Measurements from ENCODE around the gene DNAAF9. TPM values are rescaled to one million over a fixed set of nuclear protein-coding genes. Genes with fewer than 3 reads are reported as not detected.

The DNAAF9 gene
- total RNA-seq, 1 donor from 2014 or later = 10.6 TPM

GRCh38 chr20:3378138-3378537, 29.3 kb downstream of the DNAAF9 start:
- peak; percentile 11 for DNase-seq (ENCODE audit: low read depth)

GRCh38 chr20:3377644-3378043, 29.8 kb downstream of the DNAAF9 start:
- DNase-seq (ENCODE audit: low read depth) = no peak

DNA sequence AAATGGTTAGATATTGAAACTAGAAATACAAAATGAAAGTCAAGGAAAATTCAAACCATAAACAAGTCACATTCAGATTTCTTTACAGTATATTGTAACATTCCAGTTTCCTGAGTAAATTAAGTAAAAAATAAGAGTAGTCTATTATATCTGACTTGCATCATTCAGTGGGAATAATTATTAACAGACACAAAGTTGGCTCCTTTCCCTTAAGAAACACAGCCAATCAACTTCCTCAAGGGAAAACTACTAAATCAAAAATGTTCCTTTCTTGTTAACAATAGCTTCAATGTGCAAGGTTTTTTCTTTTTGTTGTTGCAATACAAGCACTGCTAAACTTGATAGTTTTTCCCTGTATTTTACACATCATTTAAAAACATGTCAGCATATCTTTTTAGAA, 33.2 kb downstream of the DNAAF9 start:
- DNase-seq (ENCODE audit: low read depth) = no peak

GRCh38 chr20:3371754-3372153, 35.7 kb downstream of the DNAAF9 start:
- DNase-seq (ENCODE audit: low read depth) = no peak

DNA sequence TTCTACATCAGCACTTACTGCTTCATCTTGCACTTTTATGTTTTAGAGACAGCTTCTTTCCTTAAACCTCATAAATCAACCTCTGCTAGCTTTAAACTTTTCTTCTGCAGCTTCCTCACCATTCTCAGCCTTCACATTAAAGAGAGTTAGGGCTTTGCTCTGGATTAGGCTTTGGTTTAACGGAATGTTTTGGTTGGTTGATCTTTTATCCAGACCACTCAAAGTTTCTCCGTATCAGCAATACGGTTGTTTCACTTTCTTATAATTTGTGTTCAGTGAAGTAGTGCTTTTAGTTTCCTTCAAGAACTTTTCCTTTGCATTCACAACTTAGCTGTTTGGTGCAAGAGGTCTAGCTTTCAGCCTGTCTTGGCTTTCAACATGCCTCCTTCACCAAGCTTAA, 40.4 kb downstream of the DNAAF9 start:
- no peak for DNase-seq (ENCODE audit: low read depth)

DNA sequence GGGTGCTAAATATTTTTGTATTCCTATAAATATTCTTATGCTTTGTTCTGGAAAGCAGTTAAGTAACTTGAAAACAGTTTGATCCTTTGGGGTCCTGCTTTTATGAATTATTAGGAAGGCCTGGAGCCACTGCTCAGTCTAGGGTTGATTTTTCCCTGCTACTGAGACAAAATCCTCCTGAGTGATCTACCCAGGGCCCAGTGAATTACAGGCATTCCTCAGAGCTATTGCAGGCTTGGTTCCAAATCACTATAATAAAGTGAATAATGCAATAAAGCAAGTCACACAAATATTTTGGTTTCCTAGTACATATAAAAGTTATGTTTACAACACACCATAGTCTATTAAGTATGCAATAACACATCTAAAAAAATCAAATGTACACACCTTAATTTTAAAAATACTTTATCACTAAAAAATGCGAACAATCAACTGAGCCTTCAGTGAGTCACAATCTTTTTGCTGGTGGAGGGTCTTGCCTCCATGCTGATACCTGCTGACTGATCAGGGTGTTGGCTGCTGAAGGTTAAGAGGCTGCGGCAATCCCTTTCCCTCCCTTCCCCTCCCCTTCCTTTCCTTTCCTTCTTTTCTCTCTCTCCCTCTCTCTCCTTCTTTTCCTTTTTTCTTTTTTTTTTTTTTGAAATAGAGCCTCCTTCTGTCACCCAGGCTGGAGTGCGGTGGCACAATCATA, 43.0 kb downstream of the DNAAF9 start:
- no peak for DNase-seq (ENCODE audit: low read depth)

- DNase-seq (ENCODE audit: low read depth) = no peak
These were observed 46.7 kb downstream of the DNAAF9 start for GRCh38 chr20:3360752-3361151.

DNA sequence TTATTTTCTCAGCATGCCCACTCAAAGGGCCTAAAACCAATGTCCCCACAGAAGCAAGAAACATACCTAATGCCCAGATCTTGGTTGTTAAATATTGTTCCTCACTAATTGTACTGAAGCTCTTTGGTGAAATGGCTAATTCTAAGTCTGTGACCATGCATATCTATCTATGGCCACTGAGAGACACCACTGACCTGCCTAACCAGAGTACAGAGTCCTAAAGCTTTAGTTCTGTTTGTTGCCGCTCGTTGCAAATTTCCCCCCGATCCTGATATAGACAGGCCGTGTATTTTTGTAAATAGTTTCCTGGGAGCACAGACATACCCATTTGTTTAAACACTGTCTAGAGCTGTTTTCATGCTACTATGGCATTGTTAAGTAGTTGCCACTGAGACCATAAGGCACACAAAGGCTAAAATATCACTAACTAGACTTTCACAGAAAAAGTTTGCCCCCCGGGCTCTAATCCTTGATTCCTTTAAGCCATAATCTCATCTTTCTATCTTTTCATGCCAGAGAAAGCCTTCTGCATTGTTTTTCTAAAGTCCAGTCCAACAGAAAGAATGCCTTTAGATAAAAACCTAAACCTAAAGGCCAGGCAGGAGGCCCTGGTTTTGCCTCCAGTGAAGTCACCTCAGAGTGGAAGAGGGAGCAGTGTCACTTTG, 48.7 kb downstream of the DNAAF9 start:
- DNase-seq (ENCODE audit: low read depth) = no peak

Other genes with a start within 250 kb of the DNAAF9 start
- gene FASTKD5, start 247.8 kb downstream of the DNAAF9 start, total RNA-seq = 24.6 and 26.5 TPM in 2 replicates
- 5.2 and 6.1 TPM in 2 replicates for gene UBOX5, start 247.8 kb downstream of the DNAAF9 start, total RNA-seq
- gene LZTS3, start 234.1 kb downstream of the DNAAF9 start, total RNA-seq = 5.8 and 8.5 TPM in 2 replicates
- gene DDRGK1, start 203.0 kb downstream of the DNAAF9 start, total RNA-seq = 55.0 and 58.7 TPM in 2 replicates
- 52.9 and 53.0 TPM in 2 replicates for gene ITPA, start 198.2 kb downstream of the DNAAF9 start, total RNA-seq
- gene SLC4A11, start 168.5 kb downstream of the DNAAF9 start, total RNA-seq = 10.3 and 12.2 TPM in 2 replicates
- gene ATRN, start 63.3 kb upstream of the DNAAF9 start, total RNA-seq = 30.1 and 33.5 TPM in 2 replicates